Left forelimb (tissue), 1 donor: Measurements from ENCODE around the gene MED22.
"Not testable (repeated sequence)": the region's sequence is repeated elsewhere in the genome, so short reads cannot be mapped to it uniquely, and the experiment has no call there.

ENCODE experiments used
- DNase-seq: peaks from one replicate; pipeline ENCODE4 v3.0.0-alpha.2; 2018; ENCODE audit warnings: low spot score

The MED22 gene

DNA sequence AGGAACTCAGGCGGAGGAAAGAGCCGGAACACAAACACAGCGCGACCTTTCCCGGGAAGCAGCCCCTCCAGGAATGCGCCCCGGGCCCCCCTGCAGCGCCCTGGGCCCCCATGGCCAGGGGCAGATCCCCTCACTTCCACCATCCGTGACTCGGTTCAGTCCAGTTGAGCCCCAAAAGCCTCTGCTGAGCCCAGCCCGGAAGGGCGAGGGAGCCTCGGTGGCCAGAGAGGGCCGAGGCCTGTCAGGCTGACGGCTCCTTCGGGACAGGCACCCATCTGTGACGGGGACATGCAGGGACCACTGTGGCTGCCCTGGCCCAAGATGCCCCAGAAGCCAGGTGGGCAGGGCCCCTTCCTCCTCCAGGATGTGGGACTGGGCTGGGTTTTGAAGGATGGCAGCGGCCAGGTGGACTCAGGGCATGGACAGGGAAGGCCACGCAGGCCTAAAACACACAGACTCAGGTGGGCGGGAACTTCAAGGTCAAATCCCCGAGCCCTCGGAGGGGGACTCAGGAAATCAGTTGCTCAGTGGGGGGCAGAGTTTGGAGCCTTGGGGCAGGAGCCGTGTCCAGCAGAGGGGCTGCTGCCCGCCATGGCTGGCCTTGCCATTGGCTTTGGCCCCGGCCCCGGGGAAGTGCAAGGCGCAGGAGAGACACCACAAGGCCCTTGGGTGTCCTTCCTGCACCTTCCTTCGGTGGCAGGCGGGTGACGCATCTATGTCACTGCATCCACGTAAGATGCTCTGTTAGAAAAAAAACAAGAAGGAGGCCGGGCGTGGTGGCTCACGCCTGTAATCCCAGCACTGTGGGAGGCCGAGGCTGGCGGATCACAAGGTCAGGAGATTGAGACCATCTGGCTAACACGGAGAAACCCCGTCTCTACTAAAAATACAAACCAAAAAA lies 43.2 kb downstream of the MED22 start:
- DNase-seq, result no peak

GRCh38 chr9:133304158-133304470 lies 43.8 kb downstream of the MED22 start:
- no peak for DNase-seq

DNA sequence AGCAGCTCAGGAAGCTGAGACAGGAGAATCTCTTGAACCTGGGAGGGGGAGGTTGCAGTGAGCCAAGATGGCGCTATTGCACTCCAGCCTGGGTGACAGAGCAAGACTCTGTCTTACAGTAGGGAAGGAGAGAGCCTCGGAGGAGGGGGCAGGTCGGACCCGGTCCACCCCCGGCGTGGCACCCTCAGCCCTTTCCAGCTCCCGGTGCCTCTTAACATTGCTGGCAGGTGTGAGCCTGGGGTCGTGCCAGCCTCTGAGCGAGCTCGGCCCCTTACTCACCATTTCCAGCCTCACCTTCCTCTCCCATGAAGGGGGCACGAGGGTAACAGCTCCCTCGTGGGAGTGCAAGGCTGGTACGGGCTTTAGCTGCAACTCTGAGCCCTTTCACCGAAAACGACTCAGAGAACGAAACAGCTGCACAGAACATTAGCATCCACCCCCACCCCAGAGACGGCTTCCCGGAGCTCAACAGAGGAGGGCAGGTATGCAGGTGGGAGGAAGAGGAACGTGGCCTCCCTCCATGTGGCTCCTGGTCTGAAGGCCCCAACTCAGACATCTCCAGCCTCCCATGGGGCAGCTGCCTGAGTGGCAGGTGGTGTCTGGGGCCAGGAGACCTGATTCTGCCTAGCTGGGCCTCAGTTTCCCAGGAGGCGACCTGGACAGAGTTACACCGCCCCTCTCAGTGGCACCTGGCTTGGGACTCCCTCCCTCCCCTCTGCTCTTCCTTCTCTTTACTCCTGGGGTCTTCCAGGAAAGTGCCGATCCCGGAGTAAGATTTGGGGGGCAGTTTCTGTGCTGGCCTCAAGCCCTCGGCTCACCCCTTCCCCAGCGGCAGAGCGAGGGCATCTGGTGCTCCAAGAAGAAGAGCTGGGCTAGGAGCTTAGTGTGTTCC lies 44.4 kb downstream of the MED22 start:
- DNase-seq, result no peak

DNA sequence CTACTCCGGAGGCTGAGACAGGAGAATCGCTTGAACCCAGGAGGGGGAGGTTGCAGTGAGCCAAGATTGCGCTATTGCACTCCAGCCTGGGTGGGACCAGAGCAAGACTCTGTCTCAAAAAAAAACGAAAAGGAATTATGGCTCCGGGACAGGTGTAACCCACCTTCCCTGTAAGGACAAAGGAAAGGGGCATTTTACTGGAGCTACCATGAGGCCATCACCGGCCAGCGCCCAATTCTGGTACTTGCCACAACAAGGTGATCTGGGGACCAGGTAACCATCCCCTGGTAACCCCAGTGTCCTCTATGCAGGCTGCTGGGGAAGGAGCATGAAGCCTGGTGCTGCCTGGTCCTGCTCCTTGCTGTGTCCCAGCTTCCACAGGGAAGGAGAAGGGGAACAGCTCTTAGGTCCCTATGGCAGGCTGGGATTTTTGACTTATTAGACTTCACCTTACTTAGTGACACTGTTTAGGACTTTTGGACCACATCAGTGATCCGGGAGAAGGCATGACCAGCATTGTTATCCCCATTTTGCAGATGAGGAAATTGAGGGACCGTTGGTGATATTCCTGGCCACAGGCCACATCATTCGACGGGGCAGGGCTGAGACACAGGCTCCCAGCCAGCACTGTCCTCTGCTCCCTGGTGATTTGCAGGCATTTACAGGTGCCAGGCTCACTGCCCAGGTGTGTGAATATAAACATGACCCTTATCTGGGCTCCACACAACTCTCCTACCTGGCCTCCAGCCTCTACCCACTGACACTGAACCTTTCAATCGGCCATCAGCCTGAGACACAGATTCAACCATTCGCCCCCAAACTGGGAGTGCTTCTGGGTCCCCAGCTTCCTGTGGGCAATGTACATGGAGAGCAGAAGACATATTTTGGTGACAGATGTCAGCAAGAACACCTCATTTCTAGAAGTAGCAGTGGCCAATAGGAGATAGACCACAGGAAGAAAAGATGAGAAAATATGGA lies 46.4 kb downstream of the MED22 start:
- no peak for DNase-seq

- DNase-seq, result not testable (repeated sequence)
Observed at GRCh38 chr9:133299996-133300395, 47.9 kb downstream of the MED22 start.

- DNase-seq, result no peak
Observed at GRCh38 chr9:133294257-133294656, 53.7 kb downstream of the MED22 start.

DNA sequence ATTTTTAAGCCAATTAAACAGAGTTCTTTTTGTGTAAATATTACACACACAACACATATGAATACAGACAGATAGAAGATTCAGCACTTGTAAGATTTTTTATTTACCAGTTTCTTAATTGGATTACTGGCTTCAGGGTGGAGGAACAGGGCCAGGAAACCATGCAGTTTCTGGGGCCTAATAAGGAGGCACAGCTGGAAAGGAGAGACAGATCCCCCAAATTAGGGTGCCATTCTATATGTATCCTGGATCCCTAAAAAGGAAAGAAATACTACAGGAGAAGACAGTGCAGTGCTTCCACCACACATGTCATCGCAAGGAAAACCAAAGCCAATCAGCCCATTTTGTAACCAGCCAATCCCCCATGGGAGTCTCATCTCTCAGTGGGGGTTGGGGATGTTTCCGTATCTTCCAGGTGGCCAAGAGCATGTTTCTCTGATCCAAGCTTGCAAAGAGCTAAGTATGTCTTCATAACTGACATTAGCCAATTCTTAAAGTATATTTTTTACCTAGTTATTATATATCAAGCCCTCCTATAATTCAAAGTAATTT lies 57.1 kb downstream of the MED22 start:
- DNase-seq, result no peak
